Activated CD4-positive, CD25-positive, alpha-beta regulatory T cell (primary cell): ENCODE measurements around the gene TP63.

ENCODE experiments used
- DNase-seq, 4 experiments: peaks; one replicate each; lab custom pipeline; 2025; lab: John Stamatoyannopoulos, UW

The TP63 gene

GRCh38 chr3:189927975-189928895, 297.0 kb downstream of the TP63 start:
- DNase-seq = no peak

GRCh38 chr3:189936201-189936945, 305.2 kb downstream of the TP63 start:
- no peak for DNase-seq

GRCh38 chr3:189937302-189938127, 306.3 kb downstream of the TP63 start:
- no peak for DNase-seq

- DNase-seq = no peak
Measured at GRCh38 chr3:189941125-189941524, 309.9 kb downstream of the TP63 start.

- DNase-seq = no peak
Measured at GRCh38 chr3:189941679-189942078, 310.5 kb downstream of the TP63 start.

GRCh38 chr3:189942948-189943347, 311.8 kb downstream of the TP63 start:
- no peak for DNase-seq

- DNase-seq = no peak
Measured at GRCh38 chr3:189944285-189945145, 313.3 kb downstream of the TP63 start.

GRCh38 chr3:189945935-189946709, 314.9 kb downstream of the TP63 start:
- no peak for DNase-seq
